HG03432 (cell line): ENCODE results near the gene ZNF423.

ENCODE experiments used
- ATAC-seq: cut with Tn5 transposase; IDR thresholded peaks from one replicate; pipeline ENCODE4 v1.9.1; 2021; ENCODE audit warnings: mild to moderate bottlenecking, moderate library complexity; ENCODE audit not compliant: unreplicated experiment

The ZNF423 gene

DNA sequence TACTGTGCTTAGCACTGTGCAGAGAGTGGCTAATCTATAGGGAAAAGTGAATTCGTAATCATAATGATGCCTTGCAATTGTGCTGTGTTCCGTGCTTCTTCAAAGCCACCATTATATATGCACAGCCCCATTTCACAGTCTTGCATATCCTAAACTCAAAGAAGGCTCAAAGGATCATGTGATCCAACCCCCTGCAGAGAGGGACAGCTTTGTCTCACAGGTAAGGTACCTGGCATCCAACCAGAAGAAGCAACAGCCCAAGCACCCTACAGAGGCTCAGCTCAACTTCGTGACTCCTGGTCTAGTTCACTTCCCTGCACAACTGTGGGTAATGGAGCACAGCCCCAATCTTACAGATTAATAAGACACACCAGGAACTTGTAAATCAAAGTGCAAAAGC is 124.0 kb downstream of the ZNF423 start:
- no peak for ATAC-seq

DNA sequence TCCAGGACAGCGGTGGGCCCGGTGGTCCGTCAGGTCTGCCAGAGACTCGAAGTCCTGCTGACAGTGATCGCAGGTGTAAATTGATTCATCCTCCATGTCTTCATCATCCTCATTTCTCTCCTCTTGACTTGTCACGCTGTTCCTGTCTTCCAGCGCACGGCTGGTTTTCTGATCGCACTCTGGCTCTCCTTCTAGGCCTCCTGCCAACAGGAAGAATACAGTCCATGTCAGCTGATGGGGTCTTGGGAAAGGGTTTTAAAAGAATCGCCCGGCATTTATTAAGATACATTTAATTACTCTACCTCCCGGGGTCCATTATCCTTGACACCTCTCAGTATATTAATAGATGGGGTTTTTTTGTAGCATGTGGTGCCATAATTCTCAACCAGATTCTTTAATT is 125.1 kb downstream of the ZNF423 start:
- ATAC-seq = no peak

DNA sequence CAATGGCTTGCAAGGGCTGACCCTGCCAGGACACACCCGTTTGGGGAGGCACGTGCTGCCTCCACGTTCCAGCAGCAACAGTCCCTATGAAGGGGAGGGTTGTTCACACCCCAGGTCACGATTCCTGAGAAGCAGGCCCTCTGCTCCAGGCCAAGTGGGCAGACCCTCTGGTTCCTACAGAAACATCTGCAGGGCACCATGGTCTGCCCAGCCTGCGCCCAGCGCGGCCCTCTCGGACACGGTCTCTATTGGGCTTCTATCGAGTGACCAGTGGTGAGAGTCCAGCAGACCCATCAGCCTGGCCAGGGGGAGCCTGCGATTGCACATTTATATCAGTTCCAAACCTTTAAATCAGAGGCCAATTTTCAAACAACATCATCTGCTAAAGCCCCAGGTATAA is 128.3 kb downstream of the ZNF423 start:
- ATAC-seq = no peak

DNA sequence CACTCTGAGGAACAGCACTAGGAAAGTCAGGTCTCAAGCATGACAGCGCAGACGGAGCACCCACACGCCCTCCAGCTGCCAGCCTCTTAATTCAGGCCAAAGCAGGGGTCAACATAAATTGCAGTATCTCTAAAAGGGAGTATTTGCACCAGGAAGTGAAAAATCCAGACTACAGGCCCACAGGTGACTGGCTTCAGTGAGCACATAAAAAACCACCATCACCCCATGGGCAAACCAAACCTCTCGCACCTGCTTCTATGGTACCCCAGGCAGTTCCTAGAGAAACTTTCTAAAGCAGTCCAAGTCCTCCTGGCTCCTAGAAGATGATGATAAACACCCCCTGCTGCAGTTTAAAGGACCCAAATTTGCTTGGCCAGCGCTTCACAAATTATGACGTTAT is 129.8 kb downstream of the ZNF423 start:
- no peak for ATAC-seq

DNA sequence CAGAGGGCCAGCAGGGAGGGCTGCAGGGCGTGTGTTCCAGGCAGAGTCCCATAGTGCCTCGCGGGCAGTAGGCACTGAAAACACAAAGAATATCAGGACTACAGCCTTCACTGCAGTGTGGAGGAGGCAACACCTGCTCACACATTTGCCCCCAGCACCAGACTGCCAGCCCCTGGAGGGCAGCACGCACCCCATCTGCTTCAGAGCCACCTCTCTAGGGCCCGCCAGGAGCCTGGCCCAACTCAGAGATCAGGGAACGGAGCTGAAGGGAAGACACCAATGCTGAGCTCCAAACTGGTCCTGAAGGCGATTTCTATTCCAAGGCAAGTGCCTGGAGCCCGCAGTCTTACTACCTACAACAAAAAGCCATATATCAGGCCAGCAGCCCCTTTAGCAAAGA is 130.3 kb downstream of the ZNF423 start:
- no peak for ATAC-seq

DNA sequence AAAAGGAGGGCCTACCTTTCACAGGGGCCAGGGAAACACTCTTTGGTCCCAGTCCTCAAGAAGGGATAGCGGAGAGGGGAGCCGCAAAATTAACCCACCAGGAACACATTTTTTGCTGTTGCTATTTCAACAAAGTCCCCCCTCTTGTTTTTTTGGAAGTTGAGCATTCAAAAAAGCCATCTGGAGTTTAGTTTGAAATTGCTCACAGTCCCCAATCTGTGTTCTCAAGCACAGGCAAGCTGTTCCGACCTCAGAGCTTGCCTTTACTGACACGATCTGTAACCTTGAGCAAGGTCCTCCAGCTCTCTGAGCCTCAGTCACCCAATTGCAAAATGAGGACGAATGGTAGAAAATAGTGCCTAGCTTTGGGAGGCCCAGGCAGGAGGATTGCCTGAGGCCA is 131.1 kb downstream of the ZNF423 start:
- no peak for ATAC-seq

DNA sequence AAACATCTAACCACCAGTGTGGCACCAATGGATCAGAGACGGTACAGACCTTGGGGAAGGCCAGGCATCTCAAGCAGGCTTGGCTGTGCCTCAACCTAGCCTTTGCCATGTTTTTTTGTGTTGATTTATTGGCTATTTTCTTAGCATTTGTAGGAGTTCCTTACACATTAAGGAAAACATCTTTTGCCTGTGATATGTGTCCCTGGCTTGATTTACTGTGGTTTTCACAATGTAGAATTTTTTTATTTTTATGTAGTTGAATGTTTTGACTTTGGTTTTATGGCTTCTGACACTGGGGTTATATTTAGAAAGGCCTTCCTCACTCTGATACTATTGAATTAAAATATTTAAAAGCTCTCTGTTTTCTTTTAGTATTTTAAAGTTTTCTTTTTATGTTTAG is 132.6 kb downstream of the ZNF423 start:
- ATAC-seq = no peak

DNA sequence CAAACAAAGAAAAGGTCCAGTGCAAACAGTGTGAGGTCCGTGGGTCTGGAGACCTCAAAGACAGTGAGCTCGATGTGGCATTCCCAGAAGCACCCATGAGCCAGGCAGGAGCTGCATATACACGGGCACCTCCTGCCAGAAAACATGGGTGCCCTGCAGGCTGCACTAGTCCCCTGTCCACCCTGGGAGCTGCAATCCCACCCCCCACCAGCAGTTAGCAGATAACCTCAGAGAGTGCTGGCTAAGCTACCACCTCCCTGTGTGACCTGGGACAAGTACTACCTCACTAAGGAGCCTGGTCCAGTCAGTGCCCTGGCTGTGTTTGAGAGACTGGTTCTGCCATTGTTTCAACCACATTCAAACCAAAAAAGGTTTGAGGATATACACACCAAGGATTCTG is 135.7 kb downstream of the ZNF423 start:
- ATAC-seq = no peak

DNA sequence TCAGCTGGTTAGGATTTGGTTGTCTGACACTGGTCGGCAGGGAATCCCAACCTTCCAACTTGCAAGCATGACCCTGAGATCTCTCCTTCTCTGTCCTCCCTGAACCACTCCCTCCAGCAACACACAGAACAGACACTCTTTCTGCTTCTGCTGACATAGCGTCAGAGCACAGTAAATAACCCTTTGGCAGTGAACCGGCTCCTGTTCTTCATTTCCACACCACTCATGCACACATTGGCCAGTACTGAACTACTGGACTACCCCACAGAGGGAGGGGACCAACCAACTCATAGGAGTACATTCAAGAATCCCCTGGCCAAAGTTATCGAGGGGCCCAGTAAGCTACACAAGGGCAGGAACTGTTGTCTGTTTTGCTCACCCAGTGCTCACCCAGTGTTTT is 138.2 kb downstream of the ZNF423 start:
- ATAC-seq = no peak

DNA sequence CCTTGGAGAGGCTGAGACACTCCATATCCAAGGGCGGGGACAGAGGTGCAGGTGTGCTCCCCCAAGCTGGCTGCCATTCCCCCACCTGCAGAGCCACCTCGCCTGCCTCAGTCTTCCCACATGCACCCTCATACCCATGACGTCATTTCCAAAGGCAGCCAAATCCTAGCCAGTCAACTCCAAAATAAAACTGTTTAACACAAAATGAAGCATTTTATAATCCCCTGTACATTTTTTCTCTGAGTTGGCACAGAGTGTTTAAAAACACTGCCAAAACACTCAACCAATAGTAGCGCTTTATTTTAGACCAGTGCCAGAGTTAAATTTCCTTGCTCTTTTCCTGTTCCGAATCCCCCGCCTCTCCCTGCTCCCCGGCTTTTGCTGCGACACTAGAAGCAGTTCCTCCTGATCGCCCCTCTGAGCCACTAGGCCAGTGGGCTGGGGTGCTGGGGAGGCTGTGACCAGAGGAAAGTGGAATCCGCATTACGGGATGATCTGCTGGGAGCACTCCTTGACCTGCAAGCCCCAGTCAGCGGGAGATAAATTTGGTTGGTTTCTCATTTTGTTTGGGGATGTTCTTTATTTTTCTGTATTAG is 139.5 kb downstream of the ZNF423 start:
- no peak for ATAC-seq

DNA sequence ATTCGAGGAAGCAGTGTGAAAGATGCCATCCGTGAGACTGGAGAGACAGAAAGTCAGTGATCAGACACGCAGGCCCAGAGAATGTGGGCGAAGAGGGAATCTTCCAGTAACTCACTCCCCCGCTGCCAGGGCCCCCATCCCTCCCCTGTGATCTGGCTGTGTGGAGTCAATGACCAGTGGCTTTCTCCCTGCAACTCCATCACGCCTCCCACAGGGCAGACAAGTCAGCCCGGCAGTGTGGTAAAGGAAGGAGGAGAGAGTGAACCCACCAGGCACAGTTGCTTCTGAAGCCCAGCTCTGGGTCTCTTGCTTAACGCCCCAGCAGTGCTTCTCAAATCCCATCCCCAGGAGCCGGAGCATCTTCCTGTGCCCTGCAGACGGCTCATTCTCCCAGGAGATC is 142.1 kb downstream of the ZNF423 start:
- no peak for ATAC-seq

DNA sequence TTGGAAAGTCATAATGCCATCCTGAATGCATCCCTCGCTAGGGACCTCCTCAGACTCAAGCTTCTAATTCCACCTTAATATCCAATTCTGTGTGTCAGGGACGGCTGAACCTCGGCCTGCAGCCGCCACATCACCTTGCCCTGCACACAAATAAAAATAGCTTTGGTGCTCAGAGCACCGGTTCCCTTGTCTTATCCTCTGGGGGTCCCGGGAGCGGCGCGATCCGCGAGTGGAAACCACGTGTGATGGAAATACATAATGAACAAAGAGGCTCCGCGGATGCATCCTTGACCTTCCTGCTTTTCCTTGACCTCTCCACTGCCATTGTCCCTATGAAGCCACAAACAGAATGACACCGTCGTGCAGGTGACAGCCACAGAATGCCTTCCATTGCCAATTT is 143.4 kb downstream of the ZNF423 start:
- no peak for ATAC-seq

DNA sequence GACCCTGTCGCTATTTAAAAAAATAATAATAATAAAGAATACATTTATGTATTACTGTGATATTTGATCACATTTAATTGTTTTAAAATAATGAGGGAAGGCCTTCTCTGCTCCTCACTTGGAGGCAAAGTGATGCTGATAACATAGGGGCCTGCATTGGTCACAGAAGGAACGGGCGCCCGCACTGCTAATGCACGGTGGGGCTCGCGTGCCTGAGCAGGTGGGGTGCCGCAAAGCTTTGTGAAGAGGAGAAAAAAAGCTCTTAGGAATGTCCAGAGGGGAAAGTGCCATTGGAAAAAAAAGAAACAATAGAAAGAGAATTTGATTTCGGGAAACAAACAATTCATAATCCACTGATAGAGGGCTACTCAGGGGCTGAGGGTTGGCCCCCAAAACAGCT is 143.8 kb downstream of the ZNF423 start:
- no peak for ATAC-seq

DNA sequence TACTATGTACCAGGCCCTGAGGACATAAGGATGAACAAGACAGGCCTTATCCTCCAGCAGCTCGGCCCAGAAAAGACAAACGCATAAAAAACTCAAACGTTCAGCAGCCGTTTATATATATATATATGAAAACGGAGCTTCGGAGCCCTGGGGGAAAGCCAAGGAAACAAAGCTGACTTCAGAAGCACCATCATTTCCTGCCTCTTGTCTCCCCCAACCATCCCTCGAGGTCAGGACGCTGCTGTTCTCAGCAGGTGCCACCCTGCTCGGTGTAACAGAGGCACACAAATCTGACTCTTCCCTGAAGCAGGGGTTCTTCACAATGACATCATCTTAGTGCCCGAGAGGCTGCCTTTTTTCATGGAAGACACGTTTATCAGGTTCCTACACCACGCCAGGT is 146.9 kb downstream of the ZNF423 start:
- ATAC-seq = no peak

DNA sequence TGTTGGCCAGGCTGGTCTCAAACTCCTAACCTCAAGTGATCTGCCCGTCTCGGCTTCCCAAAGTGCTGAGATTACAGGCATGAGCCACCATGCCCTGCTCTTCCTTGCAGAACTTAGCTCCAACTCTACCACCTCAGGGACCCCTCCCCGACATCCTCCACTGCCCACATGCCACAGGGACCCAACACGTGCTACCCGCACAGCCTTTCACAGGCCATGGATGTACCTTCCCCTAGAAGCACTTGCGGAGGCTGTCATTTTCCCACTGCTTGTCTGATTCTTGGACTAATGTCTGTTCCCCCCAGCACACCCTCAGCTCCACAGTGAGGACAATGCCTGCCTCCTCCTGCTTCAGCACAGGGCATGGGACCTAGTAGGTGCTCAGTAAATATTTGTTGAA is 147.4 kb downstream of the ZNF423 start:
- no peak for ATAC-seq

DNA sequence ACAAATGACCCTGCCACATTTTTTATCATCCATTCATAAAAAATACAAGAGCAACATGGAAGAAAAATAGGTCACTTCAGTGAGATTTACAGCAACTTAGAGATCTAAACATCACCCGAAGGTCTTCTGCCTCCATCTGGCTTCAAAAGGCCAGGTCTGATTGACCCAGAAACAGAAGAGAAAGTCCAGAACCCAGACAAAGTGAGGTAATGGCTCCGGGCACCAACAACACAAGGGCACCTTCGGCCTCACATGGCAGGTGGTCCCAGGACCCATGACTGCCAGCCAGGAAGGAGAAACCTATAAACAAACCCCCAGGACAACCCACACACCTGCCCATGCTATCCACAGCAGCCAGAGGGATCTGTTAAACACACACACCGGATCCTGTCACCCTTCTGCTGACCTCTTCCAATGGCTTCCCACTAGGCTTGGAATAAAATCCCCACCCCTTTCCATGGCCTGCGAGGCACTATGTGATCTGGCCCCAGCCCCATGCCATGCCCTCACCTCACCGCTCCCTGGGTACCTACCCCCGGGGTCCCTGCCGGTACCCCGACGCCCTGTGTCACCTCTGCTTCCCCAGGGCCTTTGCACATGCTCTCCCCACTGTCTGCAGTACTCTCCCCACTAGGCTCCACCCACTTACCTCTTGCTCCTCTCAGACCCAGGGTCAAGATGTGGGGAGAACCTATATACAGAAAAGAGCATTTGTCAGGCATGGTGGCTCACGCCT is 149.1 kb downstream of the ZNF423 start:
- ATAC-seq = no peak

DNA sequence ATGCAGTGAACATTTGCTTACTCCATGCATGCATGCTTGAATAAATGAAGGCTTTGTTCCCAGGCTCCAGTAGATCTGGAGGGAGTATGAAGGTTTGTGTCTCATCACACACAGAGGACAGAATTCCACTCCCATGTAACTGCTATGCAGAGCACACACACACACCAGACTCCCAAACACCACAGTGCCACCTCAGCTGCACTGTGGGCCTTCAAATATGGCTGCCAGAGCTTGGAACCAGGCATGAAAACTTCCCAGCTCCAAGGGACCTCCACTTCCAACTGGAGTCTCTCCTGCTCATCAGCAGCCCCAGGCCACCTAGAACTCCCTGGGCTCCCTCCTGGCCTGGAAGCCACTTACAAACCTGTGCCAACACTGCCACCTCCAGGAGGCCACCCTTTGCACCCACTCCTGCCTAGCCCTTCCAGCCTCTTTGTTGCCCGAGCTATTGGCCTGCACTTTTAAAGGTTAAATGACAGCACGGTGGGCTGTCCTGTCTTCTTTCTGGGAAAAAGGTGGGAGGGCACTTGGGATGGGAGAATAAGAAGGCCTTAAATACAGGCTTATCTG is 151.2 kb downstream of the ZNF423 start:
- ATAC-seq = no peak

DNA sequence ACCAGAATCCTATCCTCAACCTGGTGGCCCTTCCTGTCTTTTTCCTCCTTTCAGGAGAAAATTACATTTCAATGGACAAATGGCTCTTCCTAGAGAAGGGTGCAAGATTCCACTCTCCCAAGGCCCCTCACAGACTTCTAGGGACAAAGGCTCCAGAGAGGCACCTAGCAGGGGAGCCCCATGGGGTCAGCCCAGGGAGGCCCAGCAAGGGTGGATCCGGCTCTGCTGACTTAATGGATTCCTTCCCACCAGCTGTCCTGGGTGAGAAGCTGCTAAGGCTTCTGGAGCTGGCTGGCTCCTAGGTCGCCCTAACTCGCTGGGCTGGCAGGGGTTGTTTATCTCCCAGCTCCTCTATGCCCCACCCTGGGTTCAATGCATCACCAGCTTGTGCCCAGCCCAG is 152.4 kb downstream of the ZNF423 start:
- no peak for ATAC-seq

DNA sequence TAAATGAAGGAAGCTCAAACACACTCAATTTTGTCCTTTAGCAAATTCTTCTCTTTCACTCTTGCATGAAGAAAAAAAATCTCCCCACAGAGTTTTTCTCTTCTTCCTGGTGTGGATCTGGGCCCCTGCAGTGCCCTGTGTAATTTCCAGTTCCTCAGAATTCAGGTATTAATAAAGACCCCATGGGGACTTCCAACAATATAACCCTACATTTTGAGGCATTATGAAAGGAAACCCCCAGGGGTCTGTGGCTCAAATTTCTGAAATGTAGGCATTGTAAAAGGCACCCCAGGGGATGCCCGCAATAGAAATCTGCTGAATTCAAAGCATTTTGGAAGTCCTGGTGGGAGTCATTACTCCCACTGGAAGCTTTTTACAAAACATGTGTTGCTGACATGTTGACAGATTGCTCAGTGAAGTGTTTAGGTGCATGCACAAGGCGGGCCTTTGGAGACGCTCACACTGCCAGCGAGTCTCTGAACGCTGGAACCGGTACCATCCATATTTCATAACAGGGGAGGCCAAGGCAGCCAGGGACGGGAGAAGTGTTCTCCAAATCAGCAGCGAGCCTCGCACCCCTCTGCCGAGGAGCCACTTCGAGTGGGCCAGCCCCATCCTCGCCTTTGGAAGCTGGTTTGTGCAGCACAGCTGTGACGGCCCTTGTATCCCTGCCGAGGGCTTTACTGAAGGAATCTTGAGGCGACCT is 154.0 kb downstream of the ZNF423 start:
- ATAC-seq = no peak

DNA sequence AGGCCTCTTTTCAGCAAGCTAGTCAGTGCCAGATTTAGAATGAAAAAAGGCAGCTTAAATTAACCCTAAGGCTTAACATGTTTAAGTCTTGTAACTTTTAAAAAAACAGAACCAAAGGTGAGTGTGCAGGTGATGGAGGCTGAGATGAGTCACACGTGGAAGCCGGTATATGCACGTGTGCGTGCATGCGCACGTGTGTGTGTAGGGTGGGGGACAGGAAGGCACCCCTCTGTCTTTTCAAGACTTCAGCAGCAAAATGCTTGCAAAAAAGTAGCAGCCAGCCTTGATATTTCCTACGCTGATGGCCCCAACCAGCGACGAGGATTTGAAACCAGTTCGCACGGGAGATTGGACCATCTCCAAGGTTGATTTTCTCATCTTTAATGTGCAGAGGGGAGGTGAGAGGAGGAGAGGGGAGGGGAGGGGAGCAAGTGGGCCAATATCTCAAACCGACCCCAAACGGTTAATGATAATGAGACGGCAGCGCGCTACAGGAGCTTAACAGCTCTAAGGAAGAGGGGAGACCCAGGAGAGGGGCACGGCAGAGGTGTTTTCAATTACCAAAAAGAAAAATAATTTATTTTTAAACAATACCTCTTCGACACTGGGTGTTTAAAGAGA is 154.7 kb downstream of the ZNF423 start:
- ATAC-seq = no peak

DNA sequence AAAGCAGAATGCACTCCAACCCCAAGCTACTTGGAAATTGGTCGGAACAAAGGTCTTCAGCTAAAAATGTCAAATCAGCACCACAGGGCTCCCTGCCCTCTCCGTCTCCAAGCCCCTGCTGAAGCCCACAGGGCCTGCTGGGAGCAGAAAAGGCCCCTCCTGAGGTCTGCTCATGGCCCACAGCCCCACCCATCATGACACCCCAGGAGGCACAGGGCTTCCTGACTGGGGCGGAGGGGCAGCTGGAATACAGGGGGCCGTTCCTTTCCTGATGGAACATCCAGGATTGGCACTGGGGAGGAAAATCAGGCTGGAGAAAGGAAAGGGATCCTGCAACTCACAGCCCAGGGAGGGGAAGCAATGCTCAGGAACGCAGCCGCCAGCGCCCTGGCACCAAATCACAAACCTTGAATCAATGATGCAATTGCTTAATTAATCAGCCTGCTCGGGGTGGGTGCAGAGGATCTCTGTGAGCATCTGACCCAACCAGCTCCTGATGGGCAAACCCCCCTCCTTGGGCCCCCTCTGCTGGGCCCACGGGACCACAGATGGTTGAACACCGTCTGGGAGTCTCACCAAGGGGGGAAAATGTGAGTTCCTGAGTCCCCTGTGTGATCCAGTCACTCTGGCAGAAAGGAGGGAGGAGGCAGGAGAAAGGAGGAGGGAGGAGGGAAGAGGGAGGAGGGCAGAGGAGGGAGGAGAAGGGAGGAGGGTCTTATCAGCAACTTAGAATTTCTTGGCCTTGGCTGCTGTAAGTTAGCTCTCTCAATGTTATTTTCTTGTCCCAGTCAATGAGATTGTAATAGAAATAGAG is 155.5 kb downstream of the ZNF423 start:
- ATAC-seq = no peak
